Ovary (tissue), 9 donors: ENCODE results near the gene DEAF1. TPM values are rescaled to one million over a fixed set of nuclear protein-coding genes. Genes with fewer than 3 reads are reported as not detected.

ENCODE experiments used
- DNase-seq, 5 donors: peaks; one replicate each; pipeline ENCODE4 v3.0.0-alpha.2; 2019 to 2020
- H3K27ac ChIP-seq, 2 donors: fragments of 200-600 bp; one replicate each; pipeline versions ENCODE4 v1.5.1 to v1.8.0; 2019 to 2022
- H3K27me3 ChIP-seq: fragments of 200-600 bp; one replicate; pipeline ENCODE4 v1.8.0; 2022
- H3K36me3 ChIP-seq: fragments of 200-600 bp; sonication (generic); one replicate; pipeline ENCODE4 v1.5.1; 2019
- H3K4me1 ChIP-seq: one replicate; pipeline ENCODE4 v1.8.1; 2013; ENCODE audit warnings: mild to moderate bottlenecking, moderate library complexity; ENCODE audit not compliant: insufficient read depth
- H3K4me3 ChIP-seq: fragments of 200-600 bp; sonication (generic); one replicate; pipeline ENCODE4 v1.5.1; 2017
- H3K9me3 ChIP-seq, 2 donors: fragments of 200-600 bp in 1 of 2; sonication (generic) in 1 of 2; one replicate each; pipeline versions ENCODE4 v1.5.1 to v1.8.1; 2013 to 2019; ENCODE audit warnings: mild to moderate bottlenecking in 1 of 2, moderate library complexity in 1 of 2
- EP300 ChIP-seq: sonication (generic); formaldehyde crosslinking; IDR thresholded peaks from one replicate; pipeline ENCODE4 v1.6.1; 2017; ENCODE audit warnings: antibody characterized with exemption
- POLR2A ChIP-seq: fragments of 450-650 bp; IDR thresholded peaks from one replicate; pipeline ENCODE4 v1.6.1; 2017; ENCODE audit warnings: antibody characterized with exemption, mild to moderate bottlenecking, moderate library complexity
- WGBS, 3 donors: extraction: QIAGEN DNeasy Blood & Tissue Kit in 1 of 3; methylation state at CpG; one replicate each; pipeline versions ENCODE4 v1.1.5 to v1.1.7; 2013 to 2017; 5-methylcytosine and 5-hydroxymethylcytosine counted together
- intact Hi-C, 4 donors: fragments of 100-400 bp; cut with DNase I; formaldehyde crosslinking; loops; one replicate each; pipeline versions ENCODE4 v1.11.0 to v1.15.1; 2022 to 2023
- polyA plus RNA-seq, 2 donors: library from polyadenylated mRNA; stranded (reverse); fragments of 200-250 nt in 1 of 2; fragments of 350-450 nt in 1 of 2; fragmentation: Illumina TruSeq in 1 of 2; extraction: RNeasy Lipid Tissue Mini Kit (QIAGEN cat#74804) in 1 of 2; gene quantifications; one replicate each; pipeline ENCODE4 v1.2.3, GENCODE V29; 2013 to 2014
- total RNA-seq, 7 donors: library from RNA; depleted of rRNA in 2 of 7; stranded (reverse); fragments of >200 nt in 2 of 7; fragmentation: NEBNext Ultra II Directional in 3 of 7; extraction: Animal tissue kit (Norgen Biotek cat#: 25700) in 3 of 7; gene quantifications; one replicate each; pipeline versions ENCODE4 v1.1.0 to v1.2.4, GENCODE V29; 2016 to 2023
- TF ChIP-seq, protein P1 (sequence below), 3 donors: fragments of 450-650 bp in 2 of 3; fragments of 200-600 bp in 1 of 3; IDR thresholded peaks; one replicate each; pipeline versions ENCODE4 v1.5.1 to v1.8.0; 2016 to 2022; ENCODE audit warnings: antibody characterized with exemption in 3 of 3, mild to moderate bottlenecking in 1 of 3
- donor health status: DM: no; HTN: no; CAD: no; lungs with moderate emphysema.
- donor health status: DM: no; HTN: no; CAD: no.
- donor health status: Bipolar disorder and iron deficiency.
- donor health status: DM: yes; HTN: yes; CAD: no.
- donor health status: DM: no; HTN: no; CAD: no.
- donor health status: DM: yes; HTN: yes; CAD: no.

The DEAF1 gene
- total and polyA plus RNA-seq, 9 donors = 10.2 to 43.4 (median 28.6) TPM

DNA sequence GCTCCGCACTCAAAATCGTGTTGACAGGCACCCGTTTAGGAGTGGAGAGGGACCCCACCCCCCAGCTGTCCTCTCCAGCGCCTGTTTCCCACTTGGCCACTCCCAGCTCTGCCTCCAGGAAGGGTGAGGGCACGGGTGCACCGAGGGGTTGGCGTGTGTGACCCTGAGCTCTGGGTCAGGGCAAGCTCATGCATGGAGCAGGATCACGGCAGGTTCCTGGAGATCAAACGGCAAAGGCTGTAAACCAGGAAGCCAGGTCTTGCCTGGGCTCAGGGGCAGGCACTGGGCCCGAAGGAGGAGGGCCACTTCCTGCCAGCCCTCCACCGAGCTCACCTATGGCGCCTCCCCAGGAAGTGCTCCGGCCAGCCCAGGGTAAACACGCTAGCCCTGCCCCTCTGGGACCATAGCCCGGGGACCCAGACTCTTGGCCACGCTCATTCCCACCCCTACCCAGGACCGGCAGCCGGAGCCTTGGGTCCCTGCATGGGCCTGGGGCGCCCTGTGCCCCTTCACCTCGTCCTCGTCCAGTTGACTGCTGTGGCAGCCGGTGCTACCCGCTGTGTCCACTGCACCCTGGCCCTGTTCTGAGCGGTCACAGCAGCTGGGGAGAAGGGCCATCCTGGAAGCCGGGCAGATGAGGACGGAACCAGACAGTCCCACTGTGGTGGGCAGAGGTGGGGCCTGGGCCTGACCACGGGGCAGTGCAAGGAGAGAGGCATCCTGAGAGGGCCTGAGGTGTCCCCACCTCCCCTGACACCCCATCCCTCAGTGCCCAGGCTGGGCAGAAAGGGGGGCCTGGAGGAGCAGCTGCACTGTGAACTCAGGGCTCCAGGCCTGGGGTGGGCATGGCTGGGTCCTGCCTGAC, 10.0 kb upstream of the DEAF1 start:
- Histone ChIP-seq H3K36me3 (no peaks in the 10 kb centered on the region), H3K27me3 (no peaks in the 10 kb centered on the region), H3K9me3 (no peaks in the 10 kb centered on the region), H3K4me3 (peak overlapping the region; percentile 70), H3K4me1 (peaks cover 34% of the 10 kb centered on the region), H3K27ac (peak overlapping the region; percentile 31 to 61)
- TF ChIP-seq EP300 (no peak), POLR2A (no peak)
- TF ChIP-seq, protein P1, sequence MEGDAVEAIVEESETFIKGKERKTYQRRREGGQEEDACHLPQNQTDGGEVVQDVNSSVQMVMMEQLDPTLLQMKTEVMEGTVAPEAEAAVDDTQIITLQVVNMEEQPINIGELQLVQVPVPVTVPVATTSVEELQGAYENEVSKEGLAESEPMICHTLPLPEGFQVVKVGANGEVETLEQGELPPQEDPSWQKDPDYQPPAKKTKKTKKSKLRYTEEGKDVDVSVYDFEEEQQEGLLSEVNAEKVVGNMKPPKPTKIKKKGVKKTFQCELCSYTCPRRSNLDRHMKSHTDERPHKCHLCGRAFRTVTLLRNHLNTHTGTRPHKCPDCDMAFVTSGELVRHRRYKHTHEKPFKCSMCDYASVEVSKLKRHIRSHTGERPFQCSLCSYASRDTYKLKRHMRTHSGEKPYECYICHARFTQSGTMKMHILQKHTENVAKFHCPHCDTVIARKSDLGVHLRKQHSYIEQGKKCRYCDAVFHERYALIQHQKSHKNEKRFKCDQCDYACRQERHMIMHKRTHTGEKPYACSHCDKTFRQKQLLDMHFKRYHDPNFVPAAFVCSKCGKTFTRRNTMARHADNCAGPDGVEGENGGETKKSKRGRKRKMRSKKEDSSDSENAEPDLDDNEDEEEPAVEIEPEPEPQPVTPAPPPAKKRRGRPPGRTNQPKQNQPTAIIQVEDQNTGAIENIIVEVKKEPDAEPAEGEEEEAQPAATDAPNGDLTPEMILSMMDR (IDR thresholded peaks at IDR 0.05) = no peak
- 72 to 83% (median 75%) methylated on average over 24 to 27 of the region's 27 CpGs for WGBS, 3 donors
- intact Hi-C loops = loop anchor here in 1 of 4 donors (5.0 kb wide), 1 partner anchor 1202 kb away; no protein-coding TSS in a partner anchor
- DNase-seq = peak in 4 of 5 donors; percentile 25 to 51 (median 40)

DNA sequence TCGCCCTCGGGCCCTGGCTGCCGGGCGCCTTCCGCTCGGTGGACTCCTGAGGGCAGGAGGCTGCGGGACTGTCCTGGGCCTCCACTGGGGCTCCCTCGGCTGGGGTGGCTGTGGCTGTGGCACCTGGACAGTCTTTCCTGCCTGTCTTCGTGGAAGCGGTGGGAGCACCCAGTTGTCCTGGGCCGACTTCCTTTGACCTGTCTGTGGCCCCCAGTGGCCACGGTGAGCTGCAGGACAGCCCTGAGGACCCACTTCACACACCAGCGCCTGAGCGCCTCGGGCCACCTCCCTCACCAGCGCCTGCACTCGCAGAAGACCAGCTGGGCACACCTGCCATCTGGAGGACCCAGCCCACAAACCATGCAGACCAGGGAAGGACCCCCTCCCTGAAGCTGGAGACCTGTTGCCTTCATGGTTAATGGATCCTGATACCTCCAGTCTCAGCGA, 9.2 kb upstream of the DEAF1 start:
- DNase-seq = peak in 1 of 5 donors; percentile 40
- intact Hi-C loops = no loop called here
- TF ChIP-seq, protein P1 (IDR thresholded peaks at IDR 0.05) = no peak
- H3K9me3 ChIP-seq = no peaks in the 10 kb centered on the region
- peak overlapping the region in 1 of 2 donors; percentile 3 for H3K27ac ChIP-seq
- H3K4me1 ChIP-seq = peaks cover 34% of the 10 kb centered on the region
- H3K36me3 ChIP-seq = no peaks in the 10 kb centered on the region
- no peaks in the 10 kb centered on the region for H3K27me3 ChIP-seq
- H3K4me3 ChIP-seq = no peak overlapping the region
- WGBS, 3 donors = 55 to 77% (median 66%) methylated on average over 18 of the region's 18 CpGs

DNA sequence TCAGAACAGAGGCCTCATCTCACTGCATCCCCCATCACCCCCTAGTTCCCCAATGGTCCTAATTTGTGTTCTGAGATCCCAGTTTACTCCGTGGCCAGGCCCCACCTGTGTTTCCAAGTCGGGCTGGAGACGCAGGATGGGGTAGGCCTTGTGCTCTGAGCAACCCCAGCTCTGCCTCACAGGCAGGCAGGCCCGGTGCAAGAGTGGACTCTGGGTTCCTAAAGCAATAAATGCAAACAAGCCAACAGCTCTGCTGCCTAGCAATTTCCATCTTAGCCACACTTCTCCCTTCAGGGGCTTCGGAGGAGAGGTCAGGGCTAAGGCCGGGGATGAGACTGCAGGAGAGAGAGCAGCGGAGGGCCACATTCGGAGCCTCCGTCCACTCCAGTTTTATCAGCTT, 8.5 kb upstream of the DEAF1 start:
- intact Hi-C loops = no loop called here
- Histone ChIP-seq H3K4me3 (no peak overlapping the region), H3K27me3 (no peaks in the 10 kb centered on the region), H3K27ac (peak overlapping the region; percentile 43 to 45), H3K9me3 (no peaks in the 10 kb centered on the region), H3K36me3 (no peaks in the 10 kb centered on the region), H3K4me1 (peaks cover 34% of the 10 kb centered on the region)
- no peak for DNase-seq
- TF ChIP-seq, protein P1 (IDR thresholded peaks at IDR 0.05) = no peak
- TF ChIP-seq POLR2A (no peak), EP300 (no peak)
- WGBS, 3 donors = 43 to 65% (median 51%) methylated on average over 9 of the region's 9 CpGs

DNA sequence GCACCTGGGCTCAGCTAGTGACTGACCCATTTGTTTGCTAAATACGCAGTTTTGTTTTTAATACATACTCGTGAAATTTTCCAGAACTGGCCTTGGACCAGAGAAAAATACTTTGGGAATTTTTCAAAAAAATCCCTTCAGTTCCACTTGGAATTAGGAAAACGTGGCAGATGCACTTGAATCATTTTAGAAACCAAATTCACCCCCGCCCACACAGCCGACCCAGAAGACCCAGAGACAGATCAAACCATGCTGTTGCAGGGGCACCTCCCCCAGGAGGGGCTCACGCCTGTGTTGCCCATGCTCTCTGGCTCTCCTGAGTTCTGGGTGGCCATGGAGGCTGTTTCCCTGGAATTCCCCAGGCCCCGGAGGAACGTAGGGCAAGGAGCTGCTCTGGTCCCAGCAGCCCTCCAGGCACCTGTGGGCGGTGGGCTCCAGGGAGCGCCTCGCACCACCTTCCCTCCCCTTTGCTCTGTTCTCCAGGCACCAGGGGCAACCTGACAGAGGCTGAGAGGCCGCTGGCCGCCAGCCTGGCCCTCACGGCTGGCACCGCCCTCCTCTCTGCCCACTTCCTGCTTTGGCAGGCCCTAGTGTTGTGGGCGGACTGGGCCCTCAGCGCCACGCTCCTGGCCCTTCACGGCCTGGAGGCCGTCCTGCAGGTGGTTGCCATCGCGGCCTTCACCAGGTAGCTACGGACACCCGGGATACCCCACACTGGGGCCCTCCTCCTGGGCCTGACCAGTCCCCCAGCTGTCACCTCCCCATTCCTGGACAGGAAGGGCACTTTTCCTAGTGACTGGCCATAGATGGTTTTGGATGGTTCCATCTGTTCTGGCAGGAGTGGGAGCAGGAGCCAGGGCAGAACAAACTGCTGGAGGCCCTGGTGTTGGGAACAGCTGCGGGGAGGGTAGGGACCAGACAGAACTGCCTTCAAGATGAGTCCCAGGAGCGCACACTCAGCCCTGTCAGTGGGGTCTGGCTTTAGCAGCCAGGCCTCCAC, 7.7 kb upstream of the DEAF1 start:
- DNase-seq = peak in 3 of 5 donors; percentile 20 to 43 (median 35)
- intact Hi-C loops = no loop called here
- Histone ChIP-seq H3K4me1 (peaks cover 34% of the 10 kb centered on the region), H3K27ac (peak overlapping the region; percentile 43 to 45), H3K27me3 (no peaks in the 10 kb centered on the region), H3K36me3 (no peaks in the 10 kb centered on the region), H3K4me3 (no peak overlapping the region), H3K9me3 (no peaks in the 10 kb centered on the region)
- TF ChIP-seq POLR2A (no peak), EP300 (no peak)
- TF ChIP-seq, protein P1 (IDR thresholded peaks at IDR 0.05) = no peak
- WGBS, 3 donors = 47 to 67% (median 48%) methylated on average over 26 of the region's 26 CpGs
